Stimulated activated CD8-positive, alpha-beta memory T cell treated with anti-CD3 and anti-CD28 coated beads, Interleukin-7, amount 100 ng/mL, for 1 hour (primary cell): Measurements from ENCODE around the gene KIAA1958.

Experiments
- DNase-seq, 2 donors: peaks; one replicate each; pipeline ENCODE4 v3.0.0-alpha.2; 2020; ENCODE audit warnings: low read depth in 2 of 2

KIAA1958 gene, protein sequence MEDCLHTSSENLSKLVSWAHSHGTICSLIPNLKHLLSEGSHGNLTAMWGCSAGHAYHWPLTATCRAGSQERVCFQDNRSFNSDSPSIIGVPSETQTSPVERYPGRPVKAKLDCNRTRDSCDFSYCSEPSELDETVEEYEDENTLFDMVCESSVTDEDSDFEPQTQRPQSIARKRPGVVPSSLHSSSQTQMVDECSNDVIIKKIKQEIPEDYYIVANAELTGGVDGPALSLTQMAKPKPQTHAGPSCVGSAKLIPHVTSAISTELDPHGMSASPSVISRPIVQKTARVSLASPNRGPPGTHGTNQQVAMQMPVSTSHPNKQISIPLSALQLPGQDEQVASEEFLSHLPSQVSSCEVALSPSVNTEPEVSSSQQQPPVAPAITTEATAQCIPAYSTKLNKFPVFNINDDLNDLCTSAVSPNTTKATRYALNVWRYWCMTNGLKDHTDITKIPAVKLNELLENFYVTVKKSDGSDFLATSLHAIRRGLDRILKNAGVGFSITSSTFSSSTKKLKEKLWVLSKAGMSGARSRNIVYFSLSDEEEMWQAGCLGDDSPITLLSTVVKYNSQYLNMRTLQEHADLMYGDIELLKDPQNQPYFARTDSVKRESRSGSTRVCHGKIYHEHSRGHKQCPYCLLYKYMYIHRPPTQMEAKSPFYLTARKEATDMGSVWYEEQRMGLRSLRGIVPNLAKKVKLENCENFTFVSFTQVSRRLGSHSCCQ

DNA sequence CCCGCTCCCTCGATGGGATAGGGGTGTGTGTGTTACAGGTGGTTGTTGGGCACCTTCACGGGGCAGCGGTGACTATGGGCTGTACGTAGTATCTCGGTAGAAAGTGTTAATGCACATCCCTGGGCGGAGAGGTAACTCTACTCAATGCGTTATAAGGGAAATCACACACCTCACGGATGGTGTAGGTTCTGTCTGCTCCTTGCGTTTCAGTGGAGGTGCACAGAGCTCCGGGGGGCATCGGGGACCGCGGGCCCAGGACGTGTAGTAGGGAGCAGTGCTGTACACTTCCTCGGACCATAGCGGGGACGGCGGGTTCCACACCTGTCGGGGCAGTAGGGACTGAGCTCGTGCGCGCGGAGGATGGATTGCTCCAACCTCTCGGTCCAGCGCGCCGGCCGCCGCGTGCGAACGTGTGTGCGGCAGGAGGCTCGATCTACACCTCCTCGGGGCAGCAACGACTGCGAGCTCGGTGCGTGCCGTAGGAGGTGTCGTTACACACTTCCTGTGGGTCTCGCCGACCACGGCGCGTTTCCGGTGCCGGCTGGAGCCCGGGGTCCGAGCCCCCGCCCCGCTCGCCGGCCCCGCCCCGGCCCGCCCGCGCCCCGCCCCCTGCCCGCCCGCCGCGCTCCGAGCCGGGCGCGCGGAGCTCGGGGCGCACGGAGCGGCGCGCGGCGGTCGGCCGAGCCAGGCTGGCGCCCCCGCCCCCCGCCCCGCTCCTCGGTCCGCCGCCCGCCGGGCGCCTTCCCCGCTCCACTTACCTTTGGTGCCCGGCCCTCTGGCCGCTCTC, at the start of gene KIAA1958:
TSS of gene KIAA1958 (plus strand) at position 607 of the 787 bp plus-strand sequence. CDS start 87,254 bp downstream, outside the sequence.
- DNase-seq, result peak; percentile 52 to 67

DNA sequence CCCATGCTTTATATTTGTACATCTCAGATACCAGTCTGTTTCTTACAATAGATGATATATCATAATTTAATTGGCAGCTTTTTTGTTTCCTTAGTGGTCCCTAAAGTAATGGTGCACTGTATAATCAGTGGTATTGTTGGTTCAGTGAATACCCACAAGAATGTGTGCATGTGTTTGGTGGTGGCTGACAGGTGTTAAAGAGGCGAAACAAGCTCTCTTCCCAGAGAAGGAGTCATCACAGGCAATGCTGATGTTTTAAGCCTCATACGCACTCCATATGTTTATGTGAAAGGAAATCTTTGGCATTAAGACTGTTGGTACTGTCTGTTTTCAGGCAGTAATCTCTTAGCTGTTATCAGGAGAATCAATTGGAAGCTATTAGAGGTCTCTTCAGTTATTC, 49.2 kb upstream of the KIAA1958 start:
- no peak for DNase-seq

DNA sequence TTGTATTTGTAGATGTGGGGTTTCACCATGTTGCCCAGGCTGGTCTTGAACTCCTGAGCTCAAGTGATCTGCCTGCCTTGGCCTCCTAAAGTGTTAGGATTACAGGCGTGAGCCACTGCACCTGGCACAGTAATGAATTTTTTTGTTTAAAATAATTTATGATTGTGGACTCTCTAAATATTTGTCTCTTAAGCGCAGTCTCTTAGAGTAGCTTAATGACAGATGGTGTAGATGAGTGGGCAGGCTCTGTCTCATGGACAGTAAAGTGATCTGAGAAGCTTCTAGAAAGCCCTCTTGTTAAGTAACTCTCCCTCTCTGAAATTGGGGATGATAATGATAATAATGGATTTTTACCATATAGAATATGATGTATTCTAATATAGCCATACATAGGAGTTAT, 47.5 kb upstream of the KIAA1958 start:
- DNase-seq, result no peak

DNA sequence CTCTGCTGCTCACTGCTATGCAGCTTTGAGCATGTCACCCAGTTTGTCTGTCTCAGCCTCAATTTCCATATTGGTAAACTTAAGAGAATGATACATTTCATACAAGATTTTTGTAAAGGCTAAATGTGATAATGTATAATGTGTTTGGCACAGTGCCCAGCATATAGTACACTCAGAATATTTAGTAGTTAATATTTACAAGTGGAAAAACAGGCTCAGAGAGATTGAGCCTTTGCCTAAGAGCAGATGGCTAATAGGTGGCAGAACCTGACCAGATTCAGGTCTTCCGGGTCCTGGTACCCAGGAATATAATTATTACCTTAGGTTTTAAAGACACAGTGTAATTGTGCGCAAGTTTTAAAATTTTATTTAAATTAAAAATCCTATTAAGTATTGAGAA, 46.8 kb upstream of the KIAA1958 start:
- DNase-seq, result no peak

DNA sequence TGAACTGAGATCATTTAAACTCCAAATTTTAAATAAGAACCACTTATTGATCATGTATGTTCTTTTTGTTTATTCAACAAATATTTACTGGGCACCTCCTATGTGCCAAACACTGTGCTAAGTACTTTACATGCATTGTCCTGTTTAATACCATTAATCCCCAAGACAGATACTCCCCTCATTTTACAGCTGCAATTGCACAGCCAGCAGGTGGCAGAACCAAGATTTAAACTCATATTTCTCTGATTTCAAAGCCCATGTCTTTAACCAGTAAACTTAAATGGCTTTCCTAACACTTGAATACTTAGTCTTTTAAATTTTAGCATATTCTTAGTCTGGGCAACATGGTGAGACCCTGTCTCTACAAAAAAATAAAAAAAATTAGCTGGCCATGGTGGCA, 43.4 kb upstream of the KIAA1958 start:
- DNase-seq, result no peak

DNA sequence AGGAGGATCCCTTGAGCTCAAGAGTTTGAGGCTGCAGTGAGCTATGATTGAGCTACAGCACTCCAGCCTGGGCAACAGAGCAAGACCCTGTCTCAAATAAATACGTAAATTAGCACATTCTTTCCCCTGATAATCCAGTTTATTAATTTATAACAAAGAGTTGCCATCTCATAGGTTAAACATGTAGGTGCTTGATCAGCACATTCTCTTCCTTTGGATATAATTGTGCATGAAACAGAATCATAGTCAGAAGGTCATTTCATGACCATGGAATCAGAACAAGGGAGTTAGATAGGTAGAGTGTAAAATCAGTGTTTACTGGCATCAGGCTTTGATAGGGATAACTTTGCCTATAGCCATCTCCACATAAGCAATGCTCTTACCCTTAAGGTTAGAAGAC, 43.0 kb upstream of the KIAA1958 start:
- DNase-seq, result no peak

DNA sequence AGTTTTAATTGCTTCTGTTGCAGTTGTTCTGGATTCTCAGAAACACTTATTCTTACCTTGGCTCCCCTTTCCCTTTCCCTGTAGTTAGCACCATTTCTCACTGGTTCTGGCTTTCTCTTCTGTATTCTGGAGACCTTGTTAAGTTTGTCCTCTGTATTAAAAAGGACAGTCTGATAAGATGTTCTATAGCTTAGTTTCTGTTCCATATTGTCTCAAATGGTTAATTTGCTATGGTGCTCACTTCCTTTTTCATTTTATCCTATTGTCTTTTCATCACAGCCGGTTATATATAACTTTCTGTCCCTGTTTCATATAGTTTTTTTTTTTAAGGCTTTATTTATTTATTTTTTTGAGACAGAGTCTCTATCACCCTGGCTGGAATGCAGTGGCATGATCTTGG, 41.4 kb upstream of the KIAA1958 start:
- DNase-seq, result no peak

DNA sequence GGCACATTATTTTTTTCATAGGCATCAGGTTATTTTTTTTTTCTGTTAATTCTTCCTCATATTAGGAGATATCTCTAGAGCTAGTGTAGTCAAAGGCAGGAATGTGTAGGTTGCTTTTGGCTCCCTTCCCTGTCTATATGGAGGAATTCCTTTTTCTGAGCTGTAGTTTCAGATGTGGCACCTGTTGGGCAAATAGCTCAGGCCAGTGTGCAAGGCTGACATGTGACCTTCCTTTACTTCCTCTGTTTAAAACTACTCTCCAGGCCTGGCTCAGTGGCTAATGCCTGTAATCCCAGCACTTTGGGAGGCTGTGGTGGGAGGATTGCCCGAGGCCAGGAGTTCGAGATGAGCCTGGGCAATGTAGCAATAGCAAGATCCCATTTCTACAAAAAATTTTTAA, 40.5 kb upstream of the KIAA1958 start:
- no peak for DNase-seq

DNA sequence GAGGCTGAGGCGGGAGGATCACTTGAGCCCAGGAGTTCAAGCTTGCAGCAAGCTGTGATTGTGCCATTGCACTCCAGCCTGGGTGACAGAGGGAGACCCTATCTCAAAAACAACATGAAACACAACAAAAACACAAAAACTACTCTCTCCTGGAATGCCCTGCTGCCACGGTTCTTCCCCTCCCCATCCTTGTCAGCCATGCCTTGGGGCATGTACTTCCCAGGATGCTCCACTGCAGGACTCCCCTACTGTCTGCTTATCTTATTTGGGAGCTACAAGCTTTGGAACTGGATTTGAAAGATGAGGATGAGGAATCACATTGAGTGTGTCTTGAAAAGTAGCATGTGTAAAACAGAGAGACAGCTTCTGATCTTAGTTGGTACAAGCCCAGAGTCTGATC, 40.1 kb upstream of the KIAA1958 start:
- no peak for DNase-seq

DNA sequence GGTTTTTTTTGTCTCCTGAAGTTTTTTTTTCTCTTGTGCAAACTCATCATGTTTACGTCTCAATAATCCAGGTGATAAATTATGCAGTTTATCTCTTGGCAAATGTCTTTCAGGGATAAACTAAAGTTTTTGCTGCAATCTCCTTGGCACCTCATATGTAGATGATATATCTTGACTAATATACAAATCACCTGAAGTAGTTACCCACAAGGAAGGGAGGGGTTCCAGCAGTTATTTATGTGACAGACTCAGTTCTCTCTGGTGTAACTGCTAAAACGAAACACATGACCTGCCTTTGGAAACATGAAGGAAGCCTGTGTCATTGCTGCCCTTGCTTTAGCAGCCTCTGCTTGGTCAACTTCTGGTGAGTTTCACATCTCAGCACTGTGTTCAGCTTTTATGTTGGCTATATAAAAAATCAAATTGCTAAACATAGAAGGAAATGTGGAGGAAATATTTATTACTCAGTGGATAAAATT, 39.3 kb upstream of the KIAA1958 start:
- no peak for DNase-seq

DNA sequence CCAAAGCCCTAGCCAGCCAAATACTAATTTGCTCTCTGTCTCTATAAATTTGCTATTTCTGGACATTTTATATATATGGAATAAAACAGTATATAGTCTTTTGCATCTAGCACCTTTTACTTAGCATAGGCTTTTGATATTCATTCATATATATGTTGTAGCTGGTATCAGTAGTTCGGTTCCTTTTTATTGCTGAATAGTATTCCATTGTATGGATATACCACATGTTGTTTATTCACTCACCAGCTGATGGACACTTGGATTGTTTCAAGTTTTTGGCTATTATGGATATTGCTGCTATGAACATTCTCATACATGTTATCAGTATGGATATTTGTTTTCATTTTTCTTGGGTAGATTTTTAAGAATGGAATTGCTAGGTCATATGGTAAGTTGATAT, 23.8 kb upstream of the KIAA1958 start:
- no peak for DNase-seq

DNA sequence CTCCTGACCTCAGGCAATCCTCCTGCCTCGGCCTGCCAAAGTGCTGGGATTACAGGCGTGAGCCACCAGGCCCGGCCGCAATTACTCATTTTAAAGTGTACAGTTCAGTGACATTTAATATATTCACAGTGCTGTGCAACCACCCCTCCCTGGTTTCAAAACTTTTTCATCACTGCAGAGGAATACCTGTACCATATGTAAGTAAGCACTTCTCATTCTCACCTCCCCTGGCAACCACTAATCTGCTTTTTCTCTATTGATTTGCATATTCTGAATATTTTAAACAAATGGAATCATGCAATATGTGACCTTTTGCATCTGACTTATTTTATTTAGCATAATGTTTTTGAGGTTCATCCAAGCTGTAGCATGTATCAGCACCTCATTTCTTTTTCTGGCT, 21.3 kb upstream of the KIAA1958 start:
- no peak for DNase-seq

DNA sequence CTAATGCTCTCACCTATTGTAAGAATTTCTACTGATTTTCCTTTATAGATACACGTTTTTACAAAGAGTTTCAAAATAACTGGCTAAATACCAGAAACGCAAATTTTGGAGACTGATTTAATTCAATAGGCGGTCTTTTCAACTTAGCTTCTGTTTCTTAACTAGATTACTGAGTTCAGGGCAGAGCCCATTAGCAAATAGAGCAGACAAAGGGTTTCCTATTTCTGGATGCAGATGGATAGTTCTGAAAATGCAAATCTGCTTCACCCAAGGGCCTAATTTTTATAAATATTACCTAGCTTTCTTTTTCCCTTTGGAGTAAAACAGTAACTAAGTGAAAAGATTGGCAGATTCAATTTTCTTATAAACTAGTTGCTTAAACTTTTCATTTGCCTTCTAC, 13.6 kb upstream of the KIAA1958 start:
- DNase-seq, result no peak

DNA sequence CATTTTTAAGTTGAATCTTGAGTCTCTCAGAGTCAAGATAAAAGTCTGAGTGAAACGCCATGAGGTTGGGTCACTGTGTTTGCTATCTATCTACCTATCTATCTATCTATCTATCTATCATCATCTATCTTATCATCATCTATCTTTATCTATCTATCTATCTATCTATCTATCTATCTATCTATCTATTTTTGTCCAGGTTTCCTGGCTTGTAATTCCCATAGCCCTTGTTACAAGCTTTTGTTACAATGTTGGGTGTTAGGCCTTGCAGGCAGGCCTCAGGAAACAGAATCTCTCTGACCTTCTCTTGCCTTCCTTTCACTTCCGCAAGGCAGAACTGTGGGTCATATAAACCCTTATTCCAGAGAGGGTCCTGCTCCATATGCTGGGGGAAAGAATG, 12.6 kb upstream of the KIAA1958 start:
- DNase-seq, result no peak

DNA sequence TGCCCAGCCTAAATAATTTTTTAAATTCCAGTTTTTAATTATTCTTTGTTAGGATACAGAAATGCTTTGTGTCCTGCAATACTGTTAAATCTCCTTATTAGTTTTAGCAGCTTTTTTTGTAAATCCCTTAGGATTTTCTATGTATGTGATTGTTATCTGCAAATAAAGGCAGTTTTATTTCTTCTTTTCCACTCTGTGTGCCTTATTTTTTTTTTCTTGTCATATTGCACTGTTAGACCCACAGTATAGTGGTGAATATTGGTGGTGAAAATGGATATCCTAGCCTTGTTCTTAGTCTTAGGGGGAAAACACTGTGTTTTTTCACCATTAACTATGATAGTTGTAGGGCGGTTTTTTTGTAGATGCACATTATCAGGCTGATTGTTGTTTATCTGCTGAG, 11.3 kb upstream of the KIAA1958 start:
- no peak for DNase-seq

DNA sequence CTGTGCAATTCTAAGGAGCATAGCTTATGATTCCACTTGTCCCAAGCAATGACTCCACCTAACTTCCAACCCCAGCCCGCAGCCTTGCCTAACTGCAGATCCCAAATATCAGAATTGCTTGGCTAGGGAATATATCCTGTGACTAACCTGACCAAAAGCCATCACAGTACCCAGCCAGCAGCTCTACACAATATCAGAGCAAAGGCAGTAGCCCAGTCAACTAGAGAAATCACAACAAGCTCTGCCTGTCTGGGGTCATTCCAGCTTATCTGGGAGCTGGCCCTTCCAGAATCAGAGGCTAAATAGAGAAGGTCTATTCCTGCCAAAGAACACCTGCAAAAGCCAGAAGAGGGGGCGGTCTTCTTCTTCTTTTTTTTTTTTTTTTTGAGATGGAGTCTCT, 9.3 kb upstream of the KIAA1958 start:
- DNase-seq, result no peak

DNA sequence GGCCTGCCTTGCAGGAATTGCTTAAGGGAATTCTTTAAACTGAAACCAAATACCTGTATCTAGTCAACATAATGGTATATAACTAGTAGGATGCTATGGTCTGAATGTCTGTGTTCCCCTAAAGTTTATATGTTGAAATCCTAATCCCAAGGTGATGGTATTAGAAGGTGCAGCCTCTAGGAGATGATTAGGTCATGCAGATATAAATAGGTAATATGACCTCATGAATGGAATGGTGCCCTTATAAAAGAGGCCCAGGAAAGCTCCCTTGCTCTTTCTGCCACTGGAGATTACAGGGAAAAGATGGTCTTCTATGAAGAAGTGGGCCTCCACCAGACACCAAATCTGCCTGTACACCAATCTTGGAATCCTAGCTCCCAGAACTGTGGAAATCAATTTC, 7.4 kb upstream of the KIAA1958 start:
- DNase-seq, result no peak

DNA sequence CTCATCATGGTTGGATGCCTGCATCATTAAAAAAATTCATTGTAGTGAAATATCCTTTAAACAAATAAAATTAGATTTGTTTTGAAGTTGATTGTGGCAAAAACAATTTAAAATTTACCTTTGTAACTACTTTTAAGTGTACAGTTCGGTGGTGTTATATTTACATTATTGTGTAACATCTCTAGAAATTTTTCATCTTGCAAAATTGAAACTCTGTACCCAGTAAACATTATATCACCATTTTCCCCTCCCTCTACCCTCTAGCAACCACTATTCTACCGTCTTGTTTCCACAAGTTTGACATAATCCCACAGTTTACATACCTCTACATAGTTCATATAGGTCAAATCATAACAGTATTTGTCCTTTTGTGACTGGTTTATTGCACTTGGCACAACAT, 2.0 kb upstream of the KIAA1958 start:
- DNase-seq, result no peak

DNA sequence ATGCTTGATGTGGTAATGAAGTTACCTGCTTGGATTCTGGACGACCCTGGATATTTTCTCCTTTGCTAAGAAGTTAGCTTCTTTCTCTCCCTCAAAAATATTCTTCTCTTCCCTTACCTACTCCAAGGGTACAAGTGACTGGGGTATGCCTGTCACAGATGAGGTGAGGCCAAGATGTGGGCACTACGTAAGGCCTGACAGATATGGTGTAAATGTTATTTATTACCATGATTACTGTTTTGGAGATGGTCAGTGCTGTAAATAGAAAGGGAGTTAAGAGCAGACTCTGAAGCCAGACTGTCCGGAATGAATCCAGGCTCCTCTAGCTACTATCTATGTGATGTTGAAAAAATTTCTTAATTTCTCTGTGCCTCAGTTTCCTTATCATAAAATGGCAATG, 1.1 kb upstream of the KIAA1958 start:
- no peak for DNase-seq

DNA sequence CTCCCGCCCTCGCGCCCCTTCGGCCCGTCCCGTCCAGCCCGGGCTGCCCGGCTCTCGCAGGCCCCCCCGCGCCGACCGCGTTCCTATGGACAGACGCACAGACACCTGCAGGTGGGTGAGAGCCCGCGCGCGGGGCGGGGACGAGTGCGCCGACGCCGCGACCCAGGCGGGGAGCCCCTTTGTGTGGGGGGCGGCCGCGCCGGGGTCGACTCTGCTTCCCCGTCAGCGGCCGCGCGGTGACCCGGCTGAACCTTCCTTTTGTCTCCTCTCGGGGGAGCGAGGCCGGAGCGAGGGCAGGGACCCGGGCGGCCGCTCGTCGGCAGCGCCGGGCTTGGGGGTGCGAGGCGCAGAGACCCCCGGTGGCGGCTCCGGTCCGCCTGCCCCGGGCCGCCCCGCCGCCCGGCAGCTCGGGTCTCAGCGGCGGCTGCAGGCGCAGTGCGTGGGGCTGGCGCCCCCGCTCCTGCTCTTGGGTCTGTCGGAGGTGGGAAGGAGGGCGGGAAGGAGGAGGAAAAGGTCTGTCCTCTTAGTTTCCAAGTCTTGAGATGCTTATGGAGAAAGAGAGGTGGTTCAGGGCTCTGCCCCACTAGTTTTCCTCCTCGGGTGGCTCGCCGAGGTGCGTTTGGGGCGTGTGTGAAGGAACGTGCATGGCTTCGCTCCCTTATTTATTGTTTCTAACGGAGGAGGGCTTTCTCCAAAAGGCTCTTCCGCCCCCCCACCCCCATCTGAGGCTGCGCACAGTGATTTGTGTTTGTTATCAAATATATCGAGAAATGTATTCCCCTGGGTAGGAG, 576 bp downstream of the KIAA1958 start:
- DNase-seq, result peak in 1 of 2 donors; percentile 21

DNA sequence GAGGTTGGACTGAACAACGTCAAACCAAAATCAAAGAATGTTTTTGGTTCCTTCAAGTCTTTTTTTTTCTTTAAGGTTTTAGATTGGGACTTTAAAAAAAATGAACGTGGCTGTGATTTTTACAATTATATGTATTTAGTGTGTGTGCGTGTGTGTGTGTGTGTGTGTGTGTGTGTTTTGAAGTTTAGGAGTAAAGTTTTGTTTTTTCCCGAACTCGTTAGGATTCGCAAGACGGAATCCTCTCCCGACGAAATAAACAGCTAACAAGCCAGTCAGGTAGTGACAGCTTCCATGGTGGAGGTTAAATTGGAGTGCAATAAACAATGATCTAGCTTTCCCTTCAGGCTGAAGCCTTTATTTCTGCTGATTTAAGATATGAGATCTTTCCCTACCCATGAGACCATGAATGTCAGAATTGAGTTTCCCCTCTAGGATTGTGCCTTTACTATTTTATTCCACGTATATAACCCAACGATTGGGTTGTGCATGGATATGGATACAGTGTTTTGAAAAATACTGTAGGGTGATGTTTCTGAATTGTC, 1.2 kb downstream of the KIAA1958 start:
- DNase-seq, result no peak
